ENCODE data around the gene UGT1A9.

The UGT1A9 gene

GRCh38 chr2:233764264-233764663 is 92.6 kb downstream of the UGT1A9 start:
- DNase-seq, result no peak

DNA sequence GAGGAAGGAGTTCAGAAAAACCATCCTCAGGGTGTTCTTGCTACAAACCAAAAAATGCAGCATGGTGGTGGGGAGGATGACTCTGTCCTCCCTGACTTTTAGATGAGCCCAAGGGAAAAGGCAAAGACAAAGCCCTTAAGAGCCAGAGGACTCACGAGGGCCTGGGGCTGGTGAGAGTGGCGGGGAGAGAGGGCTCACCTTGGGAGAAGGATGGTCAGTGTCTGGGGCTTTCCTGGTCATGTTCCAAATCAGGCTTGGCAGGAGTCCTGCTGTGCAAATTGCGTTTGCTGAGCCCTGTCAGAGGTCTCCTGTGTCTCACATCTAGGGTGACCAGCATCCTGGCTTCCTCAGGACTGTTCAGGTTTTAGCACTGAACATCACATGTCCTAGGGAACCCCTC is 93.1 kb downstream of the UGT1A9 start:
- DNase-seq, result no peak

DNA sequence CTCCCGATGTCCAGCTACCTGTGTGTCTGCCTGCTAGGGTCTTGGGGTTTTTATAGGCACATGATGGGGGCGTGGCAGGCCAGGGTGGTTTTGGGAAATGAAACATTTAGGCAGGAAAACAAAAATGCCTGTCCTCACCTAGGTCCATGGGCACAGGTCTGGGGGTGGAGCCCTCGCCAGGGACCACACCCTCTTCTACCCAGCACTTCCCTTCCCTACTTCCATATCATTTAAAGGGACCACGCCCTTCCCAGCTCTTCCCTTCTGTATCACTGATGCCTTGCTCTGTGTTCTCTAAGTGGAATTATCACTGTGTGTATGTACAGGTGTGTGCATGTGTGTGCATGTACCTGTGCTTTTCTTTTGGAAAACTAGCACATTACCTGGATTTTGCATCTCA is 94.7 kb downstream of the UGT1A9 start:
- DNase-seq, result no peak

DNA sequence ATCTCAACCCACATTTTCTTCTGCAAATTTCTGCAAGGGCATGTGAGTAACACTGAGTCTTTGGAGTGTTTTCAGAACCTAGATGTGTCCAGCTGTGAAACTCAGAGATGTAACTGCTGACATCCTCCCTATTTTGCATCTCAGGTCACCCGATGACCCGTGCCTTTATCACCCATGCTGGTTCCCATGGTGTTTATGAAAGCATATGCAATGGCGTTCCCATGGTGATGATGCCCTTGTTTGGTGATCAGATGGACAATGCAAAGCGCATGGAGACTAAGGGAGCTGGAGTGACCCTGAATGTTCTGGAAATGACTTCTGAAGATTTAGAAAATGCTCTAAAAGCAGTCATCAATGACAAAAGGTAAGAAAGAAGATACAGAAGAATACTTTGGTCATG is 96.4 kb downstream of the UGT1A9 start:
- DNase-seq, result no peak

- no peak for DNase-seq
Measured at GRCh38 chr2:233769260-233769659, 97.6 kb downstream of the UGT1A9 start.

DNA sequence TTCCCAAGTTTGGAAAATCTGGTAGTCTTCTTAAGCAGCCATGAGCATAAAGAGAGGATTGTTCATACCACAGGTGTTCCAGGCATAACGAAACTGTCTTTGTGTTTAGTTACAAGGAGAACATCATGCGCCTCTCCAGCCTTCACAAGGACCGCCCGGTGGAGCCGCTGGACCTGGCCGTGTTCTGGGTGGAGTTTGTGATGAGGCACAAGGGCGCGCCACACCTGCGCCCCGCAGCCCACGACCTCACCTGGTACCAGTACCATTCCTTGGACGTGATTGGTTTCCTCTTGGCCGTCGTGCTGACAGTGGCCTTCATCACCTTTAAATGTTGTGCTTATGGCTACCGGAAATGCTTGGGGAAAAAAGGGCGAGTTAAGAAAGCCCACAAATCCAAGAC is 100.5 kb downstream of the UGT1A9 start:
- DNase-seq, result no peak

GRCh38 chr2:233772583-233772982 is 100.9 kb downstream of the UGT1A9 start:
- DNase-seq, result no peak

DNA sequence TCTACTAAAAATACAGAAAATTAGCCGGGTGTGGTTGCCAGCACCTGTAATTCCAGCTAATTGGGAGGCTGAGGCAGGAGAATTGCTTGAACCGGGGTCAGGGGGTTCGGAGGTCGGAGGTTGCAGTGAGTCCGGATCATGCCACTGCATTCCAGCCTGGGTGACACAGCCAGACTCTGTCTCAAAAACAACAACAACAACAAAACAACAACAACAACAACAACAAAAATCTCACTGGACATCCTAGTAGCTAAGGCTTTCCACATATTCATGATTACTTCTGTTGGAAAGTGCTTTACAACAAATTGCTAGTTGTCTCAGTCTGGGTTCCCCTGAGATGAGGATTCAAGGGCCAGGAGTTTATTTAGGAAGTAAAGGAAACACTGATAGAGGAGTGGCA is 102.2 kb downstream of the UGT1A9 start:
- DNase-seq, result no peak

- DNase-seq, result no peak
Measured at GRCh38 chr2:233775414-233775813, 103.7 kb downstream of the UGT1A9 start.

GRCh38 chr2:233778030-233778429 is 106.3 kb downstream of the UGT1A9 start, which contains the start of gene MROH2A:
MROH2A (plus strand) TSS chr2:233778330; CDS start chr2:233779359, 1,029 bp downstream.
- no peak for DNase-seq

DNA sequence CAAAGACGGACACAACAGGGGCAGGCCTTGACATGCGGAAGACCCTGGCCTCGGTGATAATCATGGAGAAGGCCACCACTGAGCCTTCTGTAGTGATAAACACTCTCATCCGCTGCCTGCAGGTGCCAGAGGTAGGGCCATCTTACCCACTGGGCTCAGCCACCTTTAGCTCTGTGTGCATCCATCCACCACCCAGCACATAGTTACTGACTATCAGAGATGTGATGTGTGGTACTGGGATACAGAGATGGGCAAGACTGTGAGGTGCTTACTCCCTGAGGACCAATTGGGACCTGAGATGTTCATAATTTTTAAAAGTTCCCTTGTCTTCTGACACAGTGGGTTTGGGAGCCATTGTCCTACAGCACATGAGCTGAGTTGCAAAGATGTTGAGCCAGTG is 108.0 kb downstream of the UGT1A9 start:
- no peak for DNase-seq

DNA sequence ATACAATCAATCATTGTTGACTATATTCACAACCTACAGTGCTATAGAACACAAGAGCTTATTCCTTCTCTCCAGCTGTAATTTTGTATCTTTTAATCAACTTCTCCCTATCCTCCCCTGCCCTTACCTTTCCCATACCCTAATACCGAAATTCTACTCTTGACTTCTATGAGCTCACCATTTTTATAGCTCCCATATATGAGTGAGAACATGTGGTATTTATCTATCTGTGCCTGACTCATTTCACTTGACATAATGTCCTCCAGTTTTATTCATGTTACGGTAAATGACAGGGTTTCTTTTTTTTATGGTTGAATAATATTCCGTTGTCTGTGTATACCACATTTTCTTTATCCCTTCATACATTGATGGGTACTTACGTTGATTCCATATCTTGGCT is 109.1 kb downstream of the UGT1A9 start:
- DNase-seq, result no peak

GRCh38 chr2:233789554-233789953 is 117.9 kb downstream of the UGT1A9 start:
- DNase-seq, result no peak

GRCh38 chr2:233791151-233791882 is 119.6 kb downstream of the UGT1A9 start:
- no peak for DNase-seq

DNA sequence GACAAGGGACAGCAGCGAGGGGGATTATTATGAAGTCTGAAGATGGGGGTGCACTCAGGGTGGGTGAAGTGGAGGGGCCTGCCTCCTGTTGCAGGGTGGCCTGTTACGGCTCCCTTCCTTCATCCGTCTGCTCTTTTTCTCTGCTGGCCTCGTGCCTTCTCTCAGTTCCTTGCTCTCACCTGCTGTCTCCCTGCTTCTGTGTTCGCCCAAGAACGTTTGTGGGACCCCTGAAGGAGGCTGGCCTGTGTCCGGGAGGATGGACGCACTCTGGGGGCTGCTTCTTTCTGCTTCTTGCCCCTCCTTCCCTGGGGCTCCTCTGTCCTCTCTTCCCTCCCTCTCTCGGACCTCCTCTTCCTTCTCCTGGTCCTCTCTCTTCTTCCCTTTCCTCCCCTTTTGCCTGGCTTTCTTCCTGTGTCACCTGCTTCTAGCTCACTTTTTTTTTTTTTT is 120.2 kb downstream of the UGT1A9 start:
- no peak for DNase-seq

- no peak for DNase-seq
Measured at GRCh38 chr2:233792720-233793119, 121.0 kb downstream of the UGT1A9 start.

DNA sequence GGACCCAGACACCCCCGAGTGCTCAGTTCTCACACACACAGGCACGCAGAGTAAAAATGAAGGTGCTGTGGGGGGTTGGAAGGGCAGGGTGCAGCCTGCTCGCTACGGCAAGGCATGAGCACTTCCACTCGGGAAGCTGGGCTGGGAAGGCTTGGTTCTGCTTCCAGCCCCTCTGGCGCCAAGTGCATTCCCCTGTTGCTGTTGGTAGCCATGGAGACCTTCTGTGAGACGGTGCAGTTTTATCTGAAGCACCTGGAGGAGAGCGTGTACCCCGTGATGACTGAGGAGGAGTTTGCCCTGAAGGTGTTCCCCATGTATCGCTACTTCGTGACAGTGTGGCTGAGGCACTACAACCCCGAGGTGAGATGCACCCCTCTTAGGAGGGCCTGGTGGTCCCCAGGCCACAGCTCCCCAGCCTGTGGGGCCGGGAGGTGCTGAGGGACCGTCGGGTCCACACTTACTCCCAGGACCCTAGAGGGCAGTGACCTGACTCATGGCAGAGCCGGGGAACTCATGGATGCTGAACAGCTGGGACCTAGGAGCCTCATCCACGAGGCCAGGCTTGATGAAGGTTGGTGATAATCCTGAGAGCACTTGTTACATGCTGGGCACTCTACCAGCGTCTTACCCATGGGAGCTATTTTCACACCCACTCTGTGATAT is 121.9 kb downstream of the UGT1A9 start:
- DNase-seq, result no peak

- DNase-seq, result no peak
Measured at GRCh38 chr2:233794128-233794658, 122.5 kb downstream of the UGT1A9 start.

DNA sequence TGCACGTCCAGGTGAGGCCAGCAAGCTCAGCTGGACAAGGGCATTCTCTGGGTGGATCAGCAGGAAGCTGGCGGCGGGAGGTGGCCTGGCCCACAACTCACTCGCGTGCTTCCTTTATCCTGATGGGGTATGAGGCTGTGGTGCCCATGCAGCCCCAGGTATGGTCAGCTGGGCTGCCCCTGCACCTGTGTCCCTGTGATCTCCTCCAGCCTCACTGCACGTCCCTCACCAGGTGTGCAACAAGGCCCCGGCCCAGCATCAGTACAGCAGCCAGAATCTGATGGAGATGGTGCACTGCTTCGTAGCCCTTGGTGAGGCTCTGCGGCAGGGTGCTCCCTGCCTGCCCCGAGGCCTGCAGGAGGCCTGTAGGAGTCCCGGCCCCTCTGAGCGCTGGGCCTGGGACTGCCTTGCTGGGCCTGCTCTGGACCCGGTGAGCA is 124.1 kb downstream of the UGT1A9 start:
- DNase-seq, result no peak

GRCh38 chr2:233796254-233796653 is 124.6 kb downstream of the UGT1A9 start:
- no peak for DNase-seq

DNA sequence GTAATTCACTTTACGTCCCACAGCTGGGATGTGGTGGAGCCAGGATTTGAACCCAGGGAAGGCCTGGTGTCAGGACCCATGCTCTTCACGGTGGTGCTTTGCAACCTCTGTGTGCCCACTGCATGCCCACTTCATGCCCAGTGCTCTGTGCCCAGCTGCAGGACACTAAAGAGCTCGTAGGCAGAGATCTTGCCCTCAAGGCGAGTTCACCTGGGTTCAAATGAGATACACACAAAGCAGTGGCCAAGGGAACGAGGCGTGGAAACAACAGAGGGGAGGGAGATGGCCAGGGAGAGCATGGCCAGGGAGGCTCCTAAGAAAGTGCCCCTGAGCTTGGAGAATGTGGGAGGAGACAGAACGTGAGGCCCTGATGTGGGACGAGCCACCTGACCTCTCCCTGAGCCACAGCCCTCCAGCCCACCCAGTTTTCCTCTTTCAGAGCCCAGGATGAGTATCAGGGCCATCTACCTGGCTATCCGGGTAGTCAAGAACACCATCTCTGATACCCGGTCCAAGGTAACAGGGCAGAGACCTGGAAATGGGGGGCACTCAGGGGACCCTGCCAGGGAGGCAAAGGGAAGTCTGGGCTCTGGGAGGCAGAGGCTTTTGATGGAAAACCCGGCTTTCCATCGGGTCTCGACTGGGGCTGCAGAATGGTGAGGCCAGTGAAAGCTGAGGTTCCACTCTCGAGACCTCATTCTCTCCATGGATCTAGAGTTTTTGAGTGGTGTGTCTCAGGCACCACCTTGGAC is 126.8 kb downstream of the UGT1A9 start:
- no peak for DNase-seq

GRCh38 chr2:233799087-233799665 is 127.5 kb downstream of the UGT1A9 start:
- no peak for DNase-seq

DNA sequence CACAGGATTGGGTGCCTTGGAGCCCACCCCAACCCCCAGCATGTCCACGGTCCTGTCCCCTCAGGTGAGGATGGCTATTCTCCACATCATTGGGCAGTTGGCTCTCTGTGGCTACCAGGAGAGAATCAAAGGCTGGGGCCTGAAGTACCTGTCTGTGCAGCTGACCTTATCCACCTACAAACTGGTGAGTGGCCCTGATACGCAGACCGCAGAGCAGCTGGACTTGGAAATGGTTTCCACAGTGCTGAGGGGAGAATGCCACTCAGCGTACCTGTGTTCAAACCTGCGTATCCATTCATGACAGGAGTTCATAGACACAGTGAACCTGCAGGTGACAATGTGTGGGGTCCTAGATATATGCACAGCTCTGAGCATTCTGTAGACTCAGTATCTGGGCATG is 128.0 kb downstream of the UGT1A9 start:
- no peak for DNase-seq
